Muscle of leg (tissue), 11 donors: ENCODE data around the gene PAOX. TPM values are rescaled to one million over a fixed set of nuclear protein-coding genes. Genes with fewer than 3 reads are reported as not detected.
A peak's percentile ranks its signal among the peaks of the same experiment; 100 is the strongest.
"Not testable (repeated sequence)": the region's sequence is repeated elsewhere in the genome, so short reads cannot be mapped to it uniquely, and the experiment has no call there.

Experiments used
- DNase-seq: peaks from one replicate; pipeline ENCODE4 v3.0.0; 2013
- H3K27ac ChIP-seq: one replicate; pipeline ENCODE4 v1.5.1; 2013; ENCODE audit warnings: mild to moderate bottlenecking, low read length, control low read depth
- H3K27me3 ChIP-seq: one replicate; pipeline ENCODE4 v1.6.1; 2013; ENCODE audit warnings: low read length; ENCODE audit not compliant: control insufficient read depth, insufficient read depth
- H3K36me3 ChIP-seq: one replicate; pipeline ENCODE4 v1.6.1; 2013; ENCODE audit warnings: low read length; ENCODE audit not compliant: control insufficient read depth, insufficient read depth
- H3K4me1 ChIP-seq: one replicate; pipeline ENCODE4 v1.6.1; 2013; ENCODE audit warnings: low read length; ENCODE audit not compliant: control insufficient read depth, insufficient read depth
- H3K4me3 ChIP-seq: one replicate; pipeline ENCODE4 v1.5.1; 2013; ENCODE audit warnings: low read length, control low read depth
- H3K9me3 ChIP-seq: replicated peaks from 2 replicates; pipeline ENCODE4 v1.6.1; 2013; ENCODE audit warnings: low read depth, low read length; ENCODE audit not compliant: control insufficient read depth
- WGBS: methylation state at CpG from one replicate; pipeline ENCODE4 v1.1.5; 2013; ENCODE audit warnings: missing lambda C conversion rate; ENCODE audit not compliant: insufficient coverage; 5-methylcytosine and 5-hydroxymethylcytosine counted together
- polyA plus RNA-seq, 8 donors: library from polyadenylated mRNA; unstranded; fragments of 120-200 nt; gene quantifications; one replicate each; pipeline versions ENCODE4 v1.2.1 to v1.2.3, GENCODE V29; 2013; ENCODE audit warnings: inconsistent platforms in 1 of 8, low replicate concordance in 1 of 8; ENCODE audit not compliant: insufficient read length in 8 of 8, insufficient read depth in 1 of 8
- total RNA-seq: library from RNA; stranded (reverse); fragments of 120-200 nt; gene quantifications from one replicate; pipeline ENCODE4 v1.2.4, GENCODE V29; 2013

PAOX gene
- total and polyA plus RNA-seq, 9 donors = 2.7 to 4.9 (median 3.6) TPM

DNA sequence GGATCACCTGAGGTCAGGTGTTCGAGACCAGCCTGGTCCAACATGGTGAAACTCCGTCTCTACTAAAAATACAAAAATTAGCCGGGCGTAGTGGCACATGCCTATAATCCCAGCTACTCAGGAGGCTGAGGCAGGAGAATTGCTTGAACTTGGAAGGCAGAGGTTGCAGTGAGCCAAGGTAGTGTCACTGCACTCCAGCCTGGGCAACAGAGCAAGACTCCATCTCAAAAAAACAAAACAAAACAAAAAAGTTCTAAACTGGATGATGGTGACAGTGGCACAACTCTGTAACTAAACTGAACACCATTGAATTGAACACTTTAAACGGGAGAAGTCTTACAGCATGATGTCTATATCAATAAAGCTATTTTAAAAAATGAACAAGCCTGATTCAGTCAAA, 2.9 kb upstream of the PAOX start:
- peaks cover 38% of the 10 kb centered on the region for H3K4me1 ChIP-seq
- not testable (repeated sequence) for H3K36me3 ChIP-seq, H3K4me3 ChIP-seq, H3K27ac ChIP-seq, DNase-seq, H3K9me3 ChIP-seq, H3K27me3 ChIP-seq
- WGBS = no CpG with 5 or more reads among the region's 5 CpGs

DNA sequence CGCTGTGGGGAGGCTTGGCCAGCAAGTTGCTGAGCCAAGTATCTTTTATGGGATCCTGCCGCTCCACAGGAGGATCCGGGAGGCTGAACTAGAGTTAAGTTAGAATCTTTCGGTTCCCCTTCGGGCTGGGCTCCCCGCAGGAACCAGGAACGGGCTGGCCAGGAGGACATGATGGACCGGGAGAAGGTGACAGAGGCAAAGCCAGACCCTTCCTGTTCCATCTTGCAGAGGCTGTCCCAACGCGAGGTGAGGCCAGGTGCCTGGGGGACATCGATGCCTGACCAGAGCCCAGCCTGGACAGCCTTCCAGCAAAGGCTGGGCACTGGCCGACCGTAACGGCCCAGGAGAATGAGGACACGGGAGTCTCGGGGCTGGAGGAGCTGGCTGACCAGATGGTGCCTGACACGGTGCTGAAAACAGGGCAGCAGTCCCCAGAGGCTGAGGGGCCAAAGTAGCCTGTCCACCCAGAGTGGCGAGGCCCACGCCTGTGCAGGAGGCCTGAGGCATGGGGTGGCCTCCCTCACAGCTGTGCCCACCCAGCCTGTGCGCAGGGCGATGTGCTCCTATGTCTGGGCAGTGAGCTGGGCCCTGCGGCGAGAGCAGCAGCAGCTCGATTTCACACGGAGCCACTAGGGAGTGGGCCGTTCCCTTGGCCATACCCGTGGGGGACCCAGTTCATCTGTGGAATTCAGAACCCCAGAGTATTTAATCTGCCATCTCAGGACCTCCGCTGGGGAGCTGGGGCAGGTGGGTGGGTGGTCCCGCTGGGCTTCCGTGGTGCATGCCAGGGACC, 1.8 kb upstream of the PAOX start:
- Histone ChIP-seq H3K9me3 (no peaks in the 10 kb centered on the region), H3K4me3 (no peak overlapping the region), H3K27me3 (no peaks in the 10 kb centered on the region), H3K36me3 (no peaks in the 10 kb centered on the region), H3K27ac (no peak overlapping the region), H3K4me1 (peaks cover 28% of the 10 kb centered on the region)
- DNase-seq = no peak
- 85% methylated on average over 30 of the region's 30 CpGs for WGBS

DNA sequence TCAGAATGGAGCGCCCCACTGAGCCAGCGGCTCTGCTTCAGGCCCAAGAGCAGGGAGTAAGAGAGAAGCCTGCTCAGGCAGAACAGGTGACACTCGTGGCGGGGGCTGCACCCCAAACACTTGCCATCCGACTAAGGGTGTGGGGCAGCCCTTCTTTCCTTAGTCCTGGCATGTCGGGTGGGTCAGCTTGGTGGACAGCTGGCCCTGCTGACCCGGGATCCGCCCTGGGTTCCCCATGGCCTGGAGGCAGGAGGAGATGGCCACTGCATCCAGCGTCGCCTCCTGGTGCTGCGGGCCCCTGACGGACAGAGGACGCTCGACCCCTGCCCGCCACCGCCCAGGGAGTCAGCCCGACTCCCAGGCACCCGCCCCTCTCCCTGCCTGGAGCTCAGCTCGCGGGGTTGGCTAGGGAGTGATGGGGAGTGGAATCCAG, 1.2 kb upstream of the PAOX start:
- H3K36me3 ChIP-seq = no peaks in the 10 kb centered on the region
- no peaks in the 10 kb centered on the region for H3K9me3 ChIP-seq
- no peaks in the 10 kb centered on the region for H3K27me3 ChIP-seq
- no peak for DNase-seq
- 20% methylated on average over 19 of the region's 20 CpGs for WGBS
- peak overlapping the region; percentile 53 for H3K27ac ChIP-seq
- peaks cover 25% of the 10 kb centered on the region for H3K4me1 ChIP-seq
- H3K4me3 ChIP-seq = peak overlapping the region; percentile 76

DNA sequence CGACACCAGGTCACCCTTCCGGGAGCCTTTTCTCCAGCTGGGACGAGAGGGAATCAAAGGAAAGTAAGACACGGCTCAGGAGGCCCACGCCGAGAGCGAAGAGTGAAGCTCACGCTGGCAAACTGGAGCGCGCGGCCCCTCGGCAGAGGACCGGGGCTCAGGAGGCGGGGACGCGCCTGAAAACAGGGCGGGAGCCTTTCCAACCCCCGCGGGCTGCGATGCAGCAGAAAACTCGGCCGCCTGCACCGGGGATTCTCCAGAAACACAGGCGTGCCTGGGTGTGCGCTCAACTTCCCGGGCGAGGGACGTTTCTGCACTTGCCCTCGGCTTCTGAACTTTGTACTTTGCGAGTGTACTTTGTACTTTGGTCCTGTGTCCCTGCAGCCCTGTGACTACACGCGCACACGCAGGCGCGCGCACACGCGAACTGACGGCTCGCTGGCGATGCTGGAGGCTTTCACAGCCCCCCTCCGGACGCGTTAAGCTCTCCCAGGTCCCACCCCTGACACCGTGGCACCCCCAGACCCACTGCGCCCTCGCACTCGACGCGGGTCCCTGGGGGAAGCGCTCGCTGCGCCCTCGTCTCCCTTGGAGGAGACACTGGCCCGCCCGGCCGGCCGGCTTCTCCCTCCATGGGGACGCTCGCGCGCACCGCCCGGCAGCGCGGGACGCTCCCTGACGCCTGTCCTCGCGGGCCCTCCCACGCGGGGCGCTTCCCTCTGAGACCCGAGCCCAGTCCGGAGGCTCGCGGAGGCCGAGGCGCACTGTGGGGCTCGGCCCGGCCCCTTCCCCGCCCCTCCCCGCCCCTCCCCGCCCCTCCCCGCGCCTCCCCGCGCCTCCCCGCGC, 588 bp upstream of the PAOX start:
- DNase-seq = peak; percentile 77
- peak overlapping the region; percentile 53 for H3K27ac ChIP-seq
- under 1% methylated on average over 67 of the region's 90 CpGs for WGBS

DNA sequence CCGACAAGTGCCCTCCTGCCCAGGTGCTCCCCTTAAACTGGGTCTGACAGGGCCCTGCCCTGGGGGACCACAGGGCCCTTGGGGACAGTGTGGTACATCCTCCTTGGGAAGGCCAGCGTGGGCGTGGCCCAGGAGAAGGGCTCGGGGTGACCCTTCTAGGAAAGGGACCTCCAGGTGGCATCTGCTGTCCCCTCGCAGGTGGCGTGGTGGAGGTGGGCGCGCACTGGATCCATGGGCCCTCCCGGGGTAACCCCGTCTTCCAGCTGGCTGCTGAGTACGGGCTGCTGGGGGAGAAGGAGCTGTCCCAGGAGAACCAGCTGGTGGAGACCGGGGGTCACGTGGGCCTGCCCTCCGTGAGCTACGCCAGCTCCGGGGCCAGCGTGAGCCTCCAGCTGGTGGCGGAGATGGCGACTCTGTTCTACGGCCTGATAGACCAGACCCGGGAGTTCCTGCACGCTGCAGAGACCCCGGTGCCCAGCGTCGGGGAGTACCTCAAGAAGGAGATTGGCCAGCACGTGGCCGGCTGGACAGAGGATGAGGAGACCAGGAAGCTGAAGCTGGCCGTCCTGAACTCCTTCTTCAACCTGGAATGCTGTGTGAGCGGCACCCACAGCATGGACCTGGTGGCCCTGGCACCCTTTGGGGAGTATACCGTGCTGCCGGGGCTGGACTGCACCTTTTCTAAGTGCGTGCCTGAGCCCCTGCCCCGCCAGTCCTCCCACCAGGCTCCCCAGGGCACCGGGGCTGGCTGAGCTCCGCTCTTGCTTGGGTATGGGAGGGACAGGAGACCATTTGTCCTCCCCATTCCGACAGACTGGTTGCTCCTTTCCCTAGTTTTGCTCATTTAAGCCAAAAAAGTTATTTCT, 972 bp downstream of the PAOX start:
- no peaks in the 10 kb centered on the region for H3K27me3 ChIP-seq
- no peaks in the 10 kb centered on the region for H3K9me3 ChIP-seq
- 86% methylated on average over 34 of the region's 36 CpGs for WGBS
- H3K36me3 ChIP-seq = peaks cover 9% of the 10 kb centered on the region
- no peak overlapping the region for H3K27ac ChIP-seq
- no peak for DNase-seq
- peak overlapping the region; percentile 50 for H3K4me3 ChIP-seq
- peaks cover 20% of the 10 kb centered on the region for H3K4me1 ChIP-seq

More for the DNA sequence above, 588 bp upstream of the PAOX start:
- Histone ChIP-seq H3K4me1 (peaks cover 25% of the 10 kb centered on the region), H3K9me3 (no peaks in the 10 kb centered on the region), H3K36me3 (no peaks in the 10 kb centered on the region), H3K4me3 (peak overlapping the region; percentile 76), H3K27me3 (no peaks in the 10 kb centered on the region)

DNA sequence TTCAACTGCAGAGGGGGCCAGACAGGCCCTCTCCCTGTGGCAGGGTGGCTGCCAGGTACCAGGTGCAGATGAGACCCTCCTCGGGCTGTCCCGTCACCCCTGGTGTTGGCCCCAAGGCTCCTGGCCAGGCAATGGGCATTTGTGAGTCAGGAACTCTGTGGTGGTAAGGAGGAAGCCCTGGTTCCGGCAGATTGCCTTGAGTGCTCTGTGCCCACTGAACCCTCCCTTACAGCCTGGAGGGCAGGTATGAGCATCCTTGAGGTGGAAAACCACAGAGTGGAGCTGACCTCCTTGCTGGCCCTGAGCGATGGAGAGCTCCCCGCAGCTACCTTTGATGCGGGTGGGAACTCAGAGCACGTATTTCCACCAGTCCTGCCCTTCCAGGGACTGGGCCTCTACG, 2.0 kb downstream of the PAOX start:
- H3K9me3 ChIP-seq = no peaks in the 10 kb centered on the region
- H3K4me3 ChIP-seq = no peak overlapping the region
- H3K36me3 ChIP-seq = peaks cover 11% of the 10 kb centered on the region
- peaks cover 20% of the 10 kb centered on the region for H3K4me1 ChIP-seq
- WGBS = 85% methylated on average over 6 of the region's 8 CpGs
- no peaks in the 10 kb centered on the region for H3K27me3 ChIP-seq
- DNase-seq = no peak
- H3K27ac ChIP-seq = no peak overlapping the region

DNA sequence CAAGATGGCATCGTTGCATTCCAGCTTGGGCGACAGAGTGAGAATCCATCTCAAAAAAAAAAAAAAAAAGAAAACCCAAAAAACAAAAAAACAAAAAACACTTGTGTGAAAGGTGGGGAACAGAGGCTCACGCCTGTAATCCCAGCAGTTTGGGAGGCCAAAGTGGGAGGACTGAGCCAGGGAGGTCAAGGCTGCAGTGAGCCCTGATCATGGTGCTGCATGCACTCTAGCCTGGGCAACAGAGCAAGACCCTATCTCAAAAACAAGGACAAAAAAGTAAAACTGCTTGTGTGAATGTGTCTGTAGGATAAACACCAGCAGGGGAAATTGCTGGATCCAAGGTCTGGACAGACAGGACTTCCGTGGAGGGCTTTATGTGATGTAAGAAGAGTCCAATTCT, 4.5 kb downstream of the PAOX start:
- H3K9me3 ChIP-seq = no peaks in the 10 kb centered on the region
- H3K4me1 ChIP-seq = peaks cover 8% of the 10 kb centered on the region
- 50% methylated on average over 1 of the region's 4 CpGs for WGBS
- H3K36me3 ChIP-seq = peaks cover 11% of the 10 kb centered on the region
- DNase-seq = no peak
- no peak overlapping the region for H3K27ac ChIP-seq
- no peak overlapping the region for H3K4me3 ChIP-seq
- no peaks in the 10 kb centered on the region for H3K27me3 ChIP-seq

DNA sequence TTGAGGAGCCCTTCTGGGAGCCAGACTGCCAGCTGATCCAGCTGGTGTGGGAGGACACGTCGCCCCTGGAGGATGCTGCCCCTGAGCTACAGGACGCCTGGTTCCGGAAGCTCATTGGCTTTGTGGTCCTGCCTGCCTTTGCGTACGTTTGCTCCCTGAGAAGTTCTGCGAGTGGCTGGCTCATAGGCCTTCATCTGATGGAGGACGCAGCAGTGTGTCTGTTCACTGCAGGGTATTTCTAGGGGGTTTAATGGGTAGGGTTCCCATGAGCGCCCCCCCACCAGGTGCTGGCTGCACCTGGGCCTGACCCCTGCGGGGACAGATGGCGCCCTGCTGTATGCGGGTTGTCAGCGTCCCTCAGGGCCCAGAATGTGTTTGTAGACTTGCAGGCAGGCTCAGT, 5.0 kb downstream of the PAOX start:
- WGBS = 80% methylated on average over 13 of the region's 13 CpGs
- DNase-seq = no peak
- no peaks in the 10 kb centered on the region for H3K27me3 ChIP-seq

DNA sequence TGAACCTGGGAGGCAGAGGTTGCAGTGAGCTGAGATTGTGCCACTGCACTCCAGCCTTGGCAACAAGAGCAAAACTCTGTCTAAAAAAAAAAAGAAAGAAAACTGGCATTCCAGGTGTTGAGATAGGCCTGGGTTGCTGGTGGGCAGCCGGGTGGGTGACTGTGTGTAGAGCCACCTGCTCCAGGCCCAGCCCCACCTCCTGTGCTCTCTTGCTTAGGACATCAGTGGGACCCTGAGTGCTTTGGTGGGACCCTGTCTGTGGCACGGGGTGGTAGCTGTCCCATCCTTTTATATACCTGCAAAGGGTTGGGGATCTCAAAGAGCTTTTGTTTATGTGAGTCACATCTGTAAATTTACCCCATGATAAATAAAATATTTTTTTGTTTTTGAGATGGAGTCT, 6.2 kb downstream of the PAOX start:
- no peak overlapping the region for H3K27ac ChIP-seq
- H3K4me1 ChIP-seq = no peaks in the 10 kb centered on the region
- no peak overlapping the region for H3K4me3 ChIP-seq
- no peaks in the 10 kb centered on the region for H3K9me3 ChIP-seq
- H3K36me3 ChIP-seq = peaks cover 18% of the 10 kb centered on the region
- 100% methylated on average over 1 of the region's 2 CpGs for WGBS
- no peaks in the 10 kb centered on the region for H3K27me3 ChIP-seq
- no peak for DNase-seq

More for the DNA sequence above, 5.0 kb downstream of the PAOX start:
- peaks cover 14% of the 10 kb centered on the region for H3K36me3 ChIP-seq
- no peak overlapping the region for H3K27ac ChIP-seq
- H3K9me3 ChIP-seq = no peaks in the 10 kb centered on the region
- H3K4me3 ChIP-seq = no peak overlapping the region
- H3K4me1 ChIP-seq = peaks cover 8% of the 10 kb centered on the region
